ENCODE results near the gene ARHGAP6.

GRCh38 chrX:11640089-11640488 is 25.6 kb downstream of the ARHGAP6 start:
- no peak for TF ChIP-seq TAF1 (IDR thresholded peaks at IDR 0.05; ENCODE audit: borderline replicate concordance, low read depth, low read length)
- TF ChIP-seq POLR2AphosphoS5 (IDR thresholded peaks at IDR 0.05; ENCODE audit: low read depth, low read length): no peak

All from GM12892 (cell line).